GM12891 (cell line): ENCODE measurements around the gene CGNL1.

Experiments
- POLR2A ChIP-seq: IDR thresholded peaks from 2 replicates; pipeline ENCODE4 v1.6.1; 2011; ENCODE audit warnings: low read depth, low read length, control low read depth
- TAF1 ChIP-seq: IDR thresholded peaks from 2 replicates; pipeline ENCODE4 v1.6.1; 2011; ENCODE audit warnings: low read depth, low read length, control low read depth

DNA sequence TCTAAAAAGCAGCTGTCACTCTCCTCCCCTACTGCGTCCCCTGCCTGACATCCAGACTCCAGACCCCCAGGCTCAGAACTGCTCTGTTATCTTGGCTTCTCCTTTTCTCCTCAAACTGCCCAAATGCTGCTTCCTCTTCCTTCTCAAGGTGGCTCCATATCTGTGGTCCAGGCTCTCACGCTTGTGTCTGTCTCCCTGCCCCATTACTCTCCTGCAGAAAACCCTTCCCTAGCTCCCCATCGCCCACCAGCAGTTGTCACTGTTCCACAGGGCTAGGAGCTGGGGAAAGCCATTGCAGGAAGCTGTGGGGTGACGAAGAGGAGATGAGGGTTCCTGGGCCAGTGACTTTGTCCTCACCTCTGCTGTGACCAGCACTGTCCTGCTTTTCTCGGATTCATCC is 30.7 kb upstream of the CGNL1 start:
- no peak for TF ChIP-seq POLR2A
- TF ChIP-seq TAF1: no peak
